HG03066 (cell line): Measurements from ENCODE around the gene PCP4.

Experiments used
- ATAC-seq: cut with Tn5 transposase; IDR thresholded peaks from one replicate; pipeline ENCODE4 v1.9.1; 2021; ENCODE audit warnings: low read depth; ENCODE audit not compliant: unreplicated experiment

The PCP4 gene

DNA sequence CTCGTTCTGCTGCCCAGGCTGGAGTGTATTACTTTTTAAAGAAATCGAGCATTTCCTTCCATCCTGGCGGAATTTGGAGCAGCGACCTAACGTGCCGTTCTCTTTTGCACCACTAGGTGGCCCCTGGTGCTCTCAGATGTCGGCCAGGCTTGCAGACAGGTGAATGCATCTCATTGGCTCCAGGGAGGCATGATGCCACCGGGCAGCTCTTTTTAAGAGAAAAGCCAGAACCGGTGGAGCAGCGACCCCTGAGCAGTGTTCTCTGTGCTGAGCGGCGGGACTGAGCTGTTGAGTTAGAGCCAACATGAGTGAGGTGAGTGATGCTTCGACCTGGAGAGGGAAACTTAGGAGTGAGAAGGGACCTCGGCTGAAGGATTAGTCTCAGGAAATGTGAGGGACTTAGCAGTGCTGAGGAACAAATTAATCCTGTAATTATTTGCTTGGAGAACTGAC is at the start of gene PCP4:
Gene PCP4 (plus strand): TSS at position 241 of the 453 bp plus-strand sequence. CDS start 64 bp downstream, at position 305.
- ATAC-seq: no peak

DNA sequence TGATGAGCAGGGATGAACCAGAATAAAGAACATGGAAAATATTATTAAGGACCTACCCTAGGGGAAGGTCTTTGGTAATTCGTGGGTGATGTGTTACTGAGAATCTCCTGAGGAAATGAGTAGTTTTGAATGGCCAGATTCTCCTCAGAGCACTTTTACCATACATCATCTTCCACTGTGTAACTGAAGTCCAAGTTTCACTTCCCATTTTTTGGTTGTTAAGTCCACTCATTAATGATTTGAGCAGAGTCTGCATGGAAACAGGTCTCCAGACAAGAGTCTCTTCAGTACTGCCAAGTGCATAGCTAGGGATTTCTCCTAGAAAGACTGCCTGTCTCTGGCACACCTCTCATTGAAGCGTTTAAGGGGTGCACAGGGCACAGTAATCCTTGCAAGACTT is 48.7 kb upstream of the PCP4 start:
- ATAC-seq: no peak

GRCh38 chr21:39822042-39822441 is 45.2 kb upstream of the PCP4 start:
- no peak for ATAC-seq

DNA sequence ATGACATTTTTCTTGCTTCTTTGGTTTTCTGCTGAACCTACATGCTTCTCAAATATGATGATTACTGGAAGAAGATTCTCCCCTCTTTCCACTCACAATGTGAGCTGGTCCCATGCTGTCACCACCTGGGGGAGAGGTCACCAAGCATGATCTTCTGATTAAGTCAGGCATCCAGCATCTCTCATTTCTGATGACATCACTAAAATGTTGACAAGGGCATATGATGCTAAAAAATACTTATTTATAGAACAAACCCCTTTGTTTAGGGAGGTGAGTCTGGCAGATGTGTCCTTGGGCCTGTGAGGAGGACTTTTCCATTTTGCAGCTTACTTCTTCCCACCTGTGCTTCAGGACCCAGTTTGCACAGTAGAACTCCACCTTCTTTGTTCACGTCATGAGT is 42.0 kb upstream of the PCP4 start:
- no peak for ATAC-seq

DNA sequence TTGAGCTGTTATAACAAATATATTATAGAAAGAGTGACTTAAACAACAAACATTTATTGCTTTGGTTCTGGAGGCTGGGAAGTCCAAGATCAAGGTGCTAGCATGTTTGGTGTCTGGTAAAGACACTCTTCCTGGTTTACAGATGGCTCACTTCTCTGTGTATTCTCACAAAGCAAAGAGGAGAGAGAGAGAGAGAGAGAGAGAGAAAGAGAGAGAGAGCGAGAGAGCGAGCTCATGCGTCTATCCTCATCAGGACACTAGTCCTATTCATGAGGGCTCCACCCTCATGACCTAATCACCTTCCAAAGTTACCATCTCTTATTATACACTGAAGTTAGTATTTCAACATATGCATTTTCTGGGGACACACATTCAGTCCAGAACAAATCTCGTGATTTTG is 32.7 kb upstream of the PCP4 start:
- no peak for ATAC-seq

DNA sequence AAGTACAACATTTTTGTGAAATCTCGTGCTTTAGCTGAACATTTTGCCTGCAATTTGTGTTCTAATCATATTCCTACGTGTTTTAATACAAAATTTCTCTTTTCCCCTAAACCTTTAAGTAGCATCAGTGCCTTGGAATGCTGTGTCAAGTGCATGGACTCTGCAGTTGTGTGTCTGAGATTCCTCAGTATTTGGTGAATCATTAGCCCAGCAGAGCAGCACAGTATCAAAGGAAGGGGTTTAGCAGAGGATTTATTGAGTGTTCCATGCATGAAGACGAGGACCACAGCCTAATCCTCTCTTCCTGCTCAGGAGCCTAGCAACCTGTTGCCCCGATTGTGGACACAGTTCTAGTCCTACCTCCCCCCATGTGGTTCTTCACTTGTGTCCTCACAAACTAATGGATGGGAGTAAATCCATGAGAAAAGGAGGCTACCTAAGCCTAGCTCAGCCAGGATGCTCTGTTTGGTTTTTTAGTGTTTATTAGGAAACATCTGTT is 29.3 kb upstream of the PCP4 start:
- ATAC-seq: no peak

- ATAC-seq: no peak
Measured at GRCh38 chr21:39840373-39841097, 26.7 kb upstream of the PCP4 start.

DNA sequence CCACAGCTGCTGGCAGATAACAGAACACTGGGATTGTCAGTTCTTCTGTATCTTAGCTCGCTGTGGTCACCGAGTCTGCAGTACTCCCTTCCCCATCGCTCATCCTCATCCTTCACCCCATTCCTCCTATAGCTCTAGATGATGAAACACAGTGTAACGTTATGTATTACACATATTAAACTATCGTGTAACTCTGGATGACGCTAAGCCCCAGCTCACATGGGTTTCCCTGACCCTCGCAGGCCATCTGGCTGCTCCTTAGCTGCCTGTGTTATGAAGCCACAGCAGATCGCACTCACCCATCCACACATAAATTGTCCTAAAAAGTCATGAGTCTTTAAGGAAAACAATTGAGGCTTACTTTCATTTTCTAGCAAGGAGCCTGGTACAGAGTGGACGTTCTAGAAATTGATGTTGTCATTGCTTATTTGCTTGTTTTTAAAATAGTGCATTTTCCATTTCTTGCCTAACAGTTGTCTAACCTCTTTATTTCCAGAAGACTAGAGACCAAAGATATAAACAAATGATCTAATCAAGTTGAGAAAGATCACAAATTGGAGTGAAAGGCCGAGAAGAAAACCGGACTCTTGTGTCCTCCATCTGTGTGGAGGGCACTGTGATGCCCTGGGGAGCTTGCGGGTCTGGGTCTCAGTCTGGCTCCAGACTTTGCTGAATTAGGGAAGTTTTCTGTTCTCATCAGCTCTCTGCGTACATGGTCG is 24.3 kb upstream of the PCP4 start:
- no peak for ATAC-seq

GRCh38 chr21:39843483-39843882 is 23.8 kb upstream of the PCP4 start:
- ATAC-seq: no peak

- no peak for ATAC-seq
Measured at GRCh38 chr21:39843916-39844315, 23.3 kb upstream of the PCP4 start.

GRCh38 chr21:39845571-39846130 is 21.6 kb upstream of the PCP4 start:
- ATAC-seq: no peak

GRCh38 chr21:39847877-39848276 is 19.4 kb upstream of the PCP4 start:
- no peak for ATAC-seq

DNA sequence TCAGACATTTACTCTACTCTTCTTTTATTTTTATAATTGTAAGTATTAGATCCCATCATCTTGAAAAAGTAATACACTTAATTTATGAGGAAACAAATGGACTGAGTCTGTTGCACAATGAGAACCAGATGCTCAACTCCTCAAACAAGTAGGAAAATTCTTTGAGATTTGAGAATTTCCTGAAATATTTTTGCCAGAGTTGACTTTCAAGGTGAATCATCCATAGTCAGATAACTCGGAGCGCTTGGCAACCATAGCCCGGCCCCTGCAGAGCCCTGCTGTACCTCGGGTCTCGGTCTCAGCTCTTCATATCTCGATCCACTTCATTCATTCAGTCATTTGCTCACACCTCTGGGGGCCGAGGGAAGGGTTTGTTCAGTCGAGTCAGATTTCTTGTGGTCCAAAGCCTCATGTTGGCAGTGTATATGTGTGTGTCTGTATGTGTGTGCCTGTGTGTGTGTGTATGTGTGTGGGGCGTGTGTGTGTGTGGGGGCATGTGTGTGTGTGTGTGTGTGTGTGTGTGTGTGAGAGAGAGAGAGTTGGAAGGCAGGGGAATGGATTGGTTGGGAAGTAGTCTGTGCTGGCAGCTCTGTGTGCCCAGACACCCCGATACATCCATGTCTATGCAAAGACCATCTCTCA is 18.1 kb upstream of the PCP4 start:
- ATAC-seq: no peak

GRCh38 chr21:39850333-39850732 is 16.9 kb upstream of the PCP4 start:
- no peak for ATAC-seq

DNA sequence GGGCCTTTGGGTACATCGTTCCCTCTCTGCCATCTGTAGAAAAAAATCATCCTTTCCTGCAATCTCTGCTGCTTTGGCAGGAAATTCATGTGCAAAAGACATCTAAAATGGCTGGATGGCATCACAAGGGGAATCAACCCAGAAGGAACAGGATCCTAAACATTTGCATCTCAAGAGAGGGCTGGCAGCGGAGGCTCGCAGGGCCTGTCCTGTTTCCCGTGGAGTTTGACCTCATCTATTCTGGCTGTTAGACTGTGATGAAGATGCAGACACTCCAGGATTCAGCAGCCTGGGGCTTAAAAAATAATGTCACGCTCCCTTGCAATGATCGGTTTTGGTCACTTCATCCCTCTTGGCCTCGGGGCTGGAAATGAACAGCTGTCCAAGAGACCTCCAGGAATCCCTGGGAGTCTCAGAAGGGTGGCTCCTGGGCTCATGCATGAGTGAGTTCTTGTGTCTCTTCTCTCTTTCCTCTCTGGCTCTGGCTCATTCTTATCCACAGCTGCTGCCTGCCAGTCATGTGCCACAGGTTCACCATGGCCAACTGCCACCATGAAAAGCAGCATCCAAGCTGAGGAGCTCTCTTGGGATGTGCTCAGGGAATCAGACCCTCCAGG is 16.1 kb upstream of the PCP4 start:
- ATAC-seq: no peak

- ATAC-seq: no peak
Measured at GRCh38 chr21:39852021-39852721, 15.1 kb upstream of the PCP4 start.

- ATAC-seq: no peak
Measured at GRCh38 chr21:39852726-39853500, 14.3 kb upstream of the PCP4 start.

- ATAC-seq: no peak
Measured at GRCh38 chr21:39854572-39854971, 12.7 kb upstream of the PCP4 start.

GRCh38 chr21:39855595-39855994 is 11.6 kb upstream of the PCP4 start:
- ATAC-seq: no peak
